GM18507 (cell line): ENCODE results near the gene SLC10A4.
"Not testable (repeated sequence)": the region's sequence is repeated elsewhere in the genome, so short reads cannot be mapped to it uniquely, and the experiment has no call there.

Experiments used
- DNase-seq: peaks from one replicate; pipeline ENCODE4 v3.0.0; 2011; ENCODE audit warnings: low read depth; ENCODE audit not compliant: insufficient read length; ENCODE audit errors: extremely low spot score
- FAIRE-seq: peaks from 2 replicates; lab custom pipeline; 2011; peaks lifted over from hg19 to GRCh38; lab: Jason Lieb, UNC

SLC10A4 gene

GRCh38 chr4:48483006-48483776, at the start of gene SLC10A4:
SLC10A4 (plus strand) TSS chr4:48483343; CDS start chr4:48483562, 219 bp downstream.
- no peak for DNase-seq

GRCh38 chr4:48436318-48436717, 46.8 kb upstream of the SLC10A4 start:
- DNase-seq, result no peak
- FAIRE-seq, result no peak

More at GRCh38 chr4:48483006-48483776, at the start of gene SLC10A4:
- no peak for FAIRE-seq

GRCh38 chr4:48439988-48440387, 43.2 kb upstream of the SLC10A4 start:
- DNase-seq (no peak), FAIRE-seq (no peak)

- not testable (repeated sequence) for FAIRE-seq, DNase-seq
Observed at GRCh38 chr4:48440914-48441313, 42.2 kb upstream of the SLC10A4 start.

GRCh38 chr4:48445704-48446103, 37.4 kb upstream of the SLC10A4 start:
- DNase-seq, result no peak
- peak; percentile 12 for FAIRE-seq

- no peak for DNase-seq
- FAIRE-seq, result no peak
Observed at GRCh38 chr4:48446642-48447041, 36.5 kb upstream of the SLC10A4 start.

- DNase-seq, result no peak
- FAIRE-seq, result no peak
Observed at GRCh38 chr4:48449151-48449550, 34.0 kb upstream of the SLC10A4 start.

- no peak for DNase-seq
- peak; percentile 60 for FAIRE-seq
Observed at GRCh38 chr4:48450740-48451139, 32.4 kb upstream of the SLC10A4 start.

GRCh38 chr4:48451656-48452055, 31.5 kb upstream of the SLC10A4 start:
- not testable (repeated sequence) for DNase-seq

GRCh38 chr4:48454591-48454990, 28.6 kb upstream of the SLC10A4 start:
- FAIRE-seq, result no peak
- no peak for DNase-seq

More at GRCh38 chr4:48451656-48452055, 31.5 kb upstream of the SLC10A4 start:
- FAIRE-seq, result peak; percentile 73

GRCh38 chr4:48461000-48461399, 22.1 kb upstream of the SLC10A4 start:
- no peak for FAIRE-seq

GRCh38 chr4:48462363-48462762, 20.8 kb upstream of the SLC10A4 start:
- DNase-seq, result no peak
- no peak for FAIRE-seq

More at GRCh38 chr4:48461000-48461399, 22.1 kb upstream of the SLC10A4 start:
- no peak for DNase-seq

GRCh38 chr4:48467442-48467841, 15.7 kb upstream of the SLC10A4 start:
- peak; percentile 44 for FAIRE-seq
- no peak for DNase-seq

- no peak for DNase-seq
Observed at GRCh38 chr4:48467891-48468290, 15.3 kb upstream of the SLC10A4 start.

GRCh38 chr4:48470137-48470536, 13.0 kb upstream of the SLC10A4 start:
- FAIRE-seq, result no peak
- no peak for DNase-seq

More at GRCh38 chr4:48467891-48468290, 15.3 kb upstream of the SLC10A4 start:
- no peak for FAIRE-seq

GRCh38 chr4:48470570-48470969, 12.6 kb upstream of the SLC10A4 start:
- DNase-seq, result no peak
- no peak for FAIRE-seq

- DNase-seq (no peak), FAIRE-seq (no peak)
Observed at GRCh38 chr4:48472794-48473193, 10.3 kb upstream of the SLC10A4 start.

- no peak for DNase-seq
- FAIRE-seq, result peak; percentile 5
Observed at GRCh38 chr4:48475770-48476169, 7.4 kb upstream of the SLC10A4 start.

- DNase-seq (no peak), FAIRE-seq (no peak)
Observed at GRCh38 chr4:48478273-48478672, 4.9 kb upstream of the SLC10A4 start.

GRCh38 chr4:48481581-48481980, 1.6 kb upstream of the SLC10A4 start:
- no peak for DNase-seq
- FAIRE-seq, result no peak

GRCh38 chr4:48483777-48484493, 792 bp downstream of the SLC10A4 start:
- no peak for FAIRE-seq
- DNase-seq, result no peak
